C4-2B (cell line): ENCODE data around the gene C10orf71.

ENCODE experiments used
- CTCF ChIP-seq: fragments of 450-650 bp; conservative IDR thresholded peaks from 2 replicates; pipeline ENCODE4 v1.5.1; 2017; ENCODE audit warnings: mild to moderate bottlenecking
- ZFX ChIP-seq: fragments of 450-650 bp; IDR thresholded peaks from 2 replicates; pipeline ENCODE4 v1.6.1; 2017

DNA sequence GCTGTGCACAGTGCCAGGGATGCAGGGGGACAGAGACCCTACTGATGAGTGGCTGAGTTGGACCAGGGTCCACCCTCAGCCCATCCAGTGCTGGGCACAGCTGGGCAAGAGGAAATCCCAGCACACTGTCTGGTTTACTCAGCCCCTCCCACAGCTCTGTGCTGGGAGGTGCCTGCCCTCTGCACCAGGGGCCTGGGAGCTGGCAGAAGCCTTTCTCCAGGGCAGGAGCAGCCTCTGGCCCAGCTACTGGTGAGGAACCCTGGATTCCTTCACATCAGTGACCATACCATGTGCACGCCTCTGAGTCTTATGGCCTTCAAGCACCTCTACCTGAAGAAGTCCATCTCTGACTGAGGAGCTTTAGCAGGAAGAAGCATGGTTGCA, 25.9 kb upstream of the C10orf71 start:
- TF ChIP-seq CTCF (no peak), ZFX (no peak)
